Measurements from ENCODE around the gene MRPL3.

The MRPL3 gene

GRCh38 chr3:131501949-131502348, 822 bp downstream of the MRPL3 start:
- no peak for TF ChIP-seq TAF1 (IDR thresholded peaks at IDR 0.05; ENCODE audit: low read depth)
- no peak for TF ChIP-seq REST (IDR thresholded peaks at IDR 0.05; ENCODE audit: low read depth)
- TF ChIP-seq EP300 (IDR thresholded peaks at IDR 0.05; ENCODE audit: borderline replicate concordance), result no peak
- TF ChIP-seq NFIC (IDR thresholded peaks at IDR 0.05), result no peak
- no peak for TF ChIP-seq CREB1 (IDR thresholded peaks at IDR 0.05; ENCODE audit: low read depth)
- no peak for TF ChIP-seq FOXM1 (IDR thresholded peaks at IDR 0.05; ENCODE audit: borderline replicate concordance, low read depth)
- TF ChIP-seq EGR1 (IDR thresholded peaks at IDR 0.05), result no peak
- TF ChIP-seq RAD21 (IDR thresholded peaks at IDR 0.05; ENCODE audit: low read depth), result no peak
- no peak for TF ChIP-seq TCF12 (IDR thresholded peaks at IDR 0.05; ENCODE audit: low read depth)

- no peak for TF ChIP-seq RAD21 (IDR thresholded peaks at IDR 0.05; ENCODE audit: low read depth)
- TF ChIP-seq CREB1 (IDR thresholded peaks at IDR 0.05; ENCODE audit: low read depth), result no peak
- TF ChIP-seq YY1 (IDR thresholded peaks at IDR 0.05; ENCODE audit: low read depth), result no peak
- no peak for TF ChIP-seq EGR1 (IDR thresholded peaks at IDR 0.05)
Measured at GRCh38 chr3:131494706-131495105, 8.1 kb downstream of the MRPL3 start.

- TF ChIP-seq ZBTB7A (IDR thresholded peaks at IDR 0.05; ENCODE audit: low read depth) (no peak), RAD21 (IDR thresholded peaks at IDR 0.05; ENCODE audit: low read depth) (no peak), USF1 (IDR thresholded peaks at IDR 0.05) (no peak), CREB1 (IDR thresholded peaks at IDR 0.05; ENCODE audit: low read depth) (no peak), EGR1 (IDR thresholded peaks at IDR 0.05) (no peak)
Measured at GRCh38 chr3:131491775-131492174, 11.0 kb downstream of the MRPL3 start.

- TF ChIP-seq CEBPB (IDR thresholded peaks at IDR 0.05) (no peak), EP300 (IDR thresholded peaks at IDR 0.05; ENCODE audit: borderline replicate concordance) (no peak), RAD21 (IDR thresholded peaks at IDR 0.05; ENCODE audit: low read depth) (no peak), TEAD4 (IDR thresholded peaks at IDR 0.05) (no peak), YY1 (IDR thresholded peaks at IDR 0.05; ENCODE audit: low read depth) (no peak), FOXM1 (IDR thresholded peaks at IDR 0.05; ENCODE audit: borderline replicate concordance, low read depth) (no peak), ZBTB7A (IDR thresholded peaks at IDR 0.05; ENCODE audit: low read depth) (no peak), EGR1 (IDR thresholded peaks at IDR 0.05) (no peak), NFIC (IDR thresholded peaks at IDR 0.05) (no peak), USF1 (IDR thresholded peaks at IDR 0.05) (no peak), REST (IDR thresholded peaks at IDR 0.05; ENCODE audit: low read depth) (no peak), CREB1 (IDR thresholded peaks at IDR 0.05; ENCODE audit: low read depth) (no peak), TAF1 (IDR thresholded peaks at IDR 0.05; ENCODE audit: low read depth) (no peak), MAX (IDR thresholded peaks at IDR 0.05) (no peak), TCF12 (IDR thresholded peaks at IDR 0.05; ENCODE audit: low read depth) (no peak)
Measured at GRCh38 chr3:131491084-131491483, 11.7 kb downstream of the MRPL3 start.

- TF ChIP-seq CEBPB (IDR thresholded peaks at IDR 0.05) (no peak), NFIC (IDR thresholded peaks at IDR 0.05) (no peak), YY1 (IDR thresholded peaks at IDR 0.05; ENCODE audit: low read depth) (no peak), REST (IDR thresholded peaks at IDR 0.05; ENCODE audit: low read depth) (no peak), EP300 (IDR thresholded peaks at IDR 0.05; ENCODE audit: borderline replicate concordance) (no peak), RAD21 (IDR thresholded peaks at IDR 0.05; ENCODE audit: low read depth) (no peak), MAX (IDR thresholded peaks at IDR 0.05) (no peak), TEAD4 (IDR thresholded peaks at IDR 0.05) (no peak), TAF1 (IDR thresholded peaks at IDR 0.05; ENCODE audit: low read depth) (no peak), USF1 (IDR thresholded peaks at IDR 0.05) (no peak), ZBTB7A (IDR thresholded peaks at IDR 0.05; ENCODE audit: low read depth) (no peak), FOXM1 (IDR thresholded peaks at IDR 0.05; ENCODE audit: borderline replicate concordance, low read depth) (no peak), CREB1 (IDR thresholded peaks at IDR 0.05; ENCODE audit: low read depth) (no peak), EGR1 (IDR thresholded peaks at IDR 0.05) (no peak), TCF12 (IDR thresholded peaks at IDR 0.05; ENCODE audit: low read depth) (no peak)
Measured at GRCh38 chr3:131485119-131485518, 17.7 kb downstream of the MRPL3 start.
